Colonic mucosa (tissue), 4 donors: ENCODE data around the gene RDH5. TPM values are rescaled to one million over a fixed set of nuclear protein-coding genes. Genes with fewer than 3 reads are reported as not detected.

Source experiments
- DNase-seq: peaks from one replicate; pipeline ENCODE4 v3.0.0-alpha.2; 2020
- H3K27ac ChIP-seq: fragments of 200-600 bp; one replicate; pipeline ENCODE4 v1.8.0; 2021
- H3K27me3 ChIP-seq: fragments of 200-600 bp; one replicate; pipeline ENCODE4 v1.8.0; 2021
- H3K36me3 ChIP-seq: fragments of 200-600 bp; one replicate; pipeline ENCODE4 v1.8.0; 2021
- H3K4me1 ChIP-seq: fragments of 200-600 bp; one replicate; pipeline ENCODE4 v1.8.0; 2021; ENCODE audit warnings: mild to moderate bottlenecking
- H3K4me3 ChIP-seq: fragments of 200-600 bp; one replicate; pipeline ENCODE4 v1.8.0; 2021
- H3K9ac ChIP-seq, 2 donors: one replicate each; pipeline ENCODE4 v1.7.0; 2013; ENCODE audit warnings: control low read depth in 2 of 2, low read depth in 2 of 2, low read length in 2 of 2
- H3K9me3 ChIP-seq: fragments of 200-600 bp; one replicate; pipeline ENCODE4 v1.8.0; 2021
- CTCF ChIP-seq: fragments of 200-600 bp; IDR thresholded peaks from one replicate; pipeline ENCODE4 v1.8.0; 2022; ENCODE audit warnings: antibody characterized with exemption, mild to moderate bottlenecking
- intact Hi-C: fragments of 100-400 bp; cut with DNase I; formaldehyde crosslinking; loops from one replicate; pipeline ENCODE4 v1.14.1; 2022
- total RNA-seq, 2 donors: library from RNA; stranded (reverse); fragmentation: NEBNext Ultra II Directional in 1 of 2; extraction: Animal tissue kit (Norgen Biotek cat#: 25700) in 1 of 2; gene quantifications; one replicate each; pipeline ENCODE4 v1.2.1, GENCODE V29; 2021
- donor health status: healthy.
- donor health status: DM: no; HTN: no; CAD: no.
- donor health status: DM: no; HTN: no; CAD: no.

RDH5 gene
- total RNA-seq, 2 donors from 2014 or later: 22.6 to 29.6 TPM

- DNase-seq: no peak
- TF ChIP-seq CTCF: no peak
- intact Hi-C loops: no loop called here
- Histone ChIP-seq H3K9me3 (no peaks in the 10 kb centered on the region), H3K27ac (no peak overlapping the region), H3K9ac (no peak overlapping the region), H3K4me1 (peaks cover 4% of the 10 kb centered on the region), H3K36me3 (no peaks in the 10 kb centered on the region), H3K4me3 (no peak overlapping the region), H3K27me3 (no peaks in the 10 kb centered on the region)
Observed at GRCh38 chr12:55685671-55686070, 34.5 kb upstream of the RDH5 start.

GRCh38 chr12:55686366-55687010, 33.7 kb upstream of the RDH5 start:
- intact Hi-C loops: no loop called here

GRCh38 chr12:55687746-55688145, 32.4 kb upstream of the RDH5 start:
- TF ChIP-seq CTCF: no peak
- Histone ChIP-seq H3K9ac (no peak overlapping the region), H3K9me3 (no peaks in the 10 kb centered on the region), H3K36me3 (no peaks in the 10 kb centered on the region), H3K27ac (no peak overlapping the region), H3K27me3 (no peaks in the 10 kb centered on the region), H3K4me3 (no peak overlapping the region), H3K4me1 (peaks cover 3% of the 10 kb centered on the region)
- DNase-seq: no peak
- intact Hi-C loops: no loop called here

More at GRCh38 chr12:55686366-55687010, 33.7 kb upstream of the RDH5 start:
- peaks cover 4% of the 10 kb centered on the region for H3K4me1 ChIP-seq
- H3K4me3 ChIP-seq: no peak overlapping the region
- no peaks in the 10 kb centered on the region for H3K9me3 ChIP-seq
- H3K27me3 ChIP-seq: no peaks in the 10 kb centered on the region
- no peak overlapping the region for H3K27ac ChIP-seq
- DNase-seq: no peak
- TF ChIP-seq CTCF: no peak
- no peak overlapping the region for H3K9ac ChIP-seq
- H3K36me3 ChIP-seq: no peaks in the 10 kb centered on the region

- no peaks in the 10 kb centered on the region for H3K4me1 ChIP-seq
- no peaks in the 10 kb centered on the region for H3K36me3 ChIP-seq
- no peak overlapping the region for H3K27ac ChIP-seq
- no peak overlapping the region for H3K4me3 ChIP-seq
- no peak overlapping the region for H3K9ac ChIP-seq
- no peak for DNase-seq
- H3K9me3 ChIP-seq: no peaks in the 10 kb centered on the region
- TF ChIP-seq CTCF: no peak
- H3K27me3 ChIP-seq: no peaks in the 10 kb centered on the region
- intact Hi-C loops: no loop called here
Observed at GRCh38 chr12:55688716-55689655, 31.2 kb upstream of the RDH5 start.

- Histone ChIP-seq H3K4me1 (no peaks in the 10 kb centered on the region), H3K27ac (no peak overlapping the region), H3K9ac (no peak overlapping the region), H3K36me3 (no peaks in the 10 kb centered on the region), H3K27me3 (no peaks in the 10 kb centered on the region), H3K9me3 (no peaks in the 10 kb centered on the region), H3K4me3 (no peak overlapping the region)
- intact Hi-C loops: no loop called here
- DNase-seq: no peak
- TF ChIP-seq CTCF: no peak
Observed at GRCh38 chr12:55692631-55693322, 27.4 kb upstream of the RDH5 start.
